AG20443 (cell line): Measurements from ENCODE around the gene FAM13A.
A peak's percentile ranks its signal among the peaks of the same experiment; 100 is the strongest.
"Not testable (repeated sequence)": the region's sequence is repeated elsewhere in the genome, so short reads cannot be mapped to it uniquely, and the experiment has no call there.

ENCODE experiments used
- DNase-seq: peaks from one replicate; pipeline ENCODE4 v3.0.0; 2012; ENCODE audit warnings: low spot score, mixed read lengths

FAM13A gene

DNA sequence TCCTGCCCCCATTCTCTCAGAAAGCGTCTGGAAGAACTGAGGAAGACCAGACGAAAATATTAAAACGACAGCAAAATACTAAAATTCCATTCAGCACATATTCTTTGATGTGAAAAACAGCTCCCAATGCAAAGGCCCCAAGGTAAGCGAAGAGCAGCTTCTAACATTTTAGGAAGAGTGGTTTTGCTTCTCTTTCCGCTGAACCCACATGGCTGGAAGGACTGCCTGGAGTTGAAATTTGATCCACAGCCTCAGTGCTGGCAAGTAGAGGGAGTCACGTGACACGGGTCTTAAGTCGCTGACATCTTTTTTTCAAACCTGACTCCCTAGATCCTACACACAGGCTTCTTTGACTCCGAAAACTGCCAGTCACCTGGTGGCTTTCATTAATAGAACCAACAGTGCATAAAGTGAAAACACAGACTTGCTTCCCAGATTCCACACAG is at the start of gene FAM13A:
FAM13A (minus strand) TSS at position 233 of the 446 bp plus-strand sequence; CDS start at position 12, 221 bp downstream.
- peak; percentile 79 for DNase-seq

DNA sequence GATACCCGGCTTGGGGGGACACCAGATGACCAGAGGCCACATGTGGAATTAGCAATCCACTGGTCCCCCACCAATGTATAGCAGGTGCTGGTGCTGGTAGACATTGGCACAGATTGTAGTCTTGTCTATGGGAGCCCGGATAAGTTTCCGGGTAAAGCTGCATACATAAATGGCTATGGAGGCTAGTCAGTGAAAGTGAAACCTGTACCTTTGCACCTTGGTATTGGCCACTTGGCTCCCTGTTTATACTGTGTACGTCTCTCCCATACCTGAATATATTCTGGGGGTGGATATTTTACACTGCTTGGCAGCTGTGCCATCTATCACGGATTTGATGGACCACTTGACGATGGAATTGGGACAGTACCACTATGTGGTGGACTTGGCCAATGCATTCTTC is 48.7 kb upstream of the FAM13A start:
- no peak for DNase-seq

DNA sequence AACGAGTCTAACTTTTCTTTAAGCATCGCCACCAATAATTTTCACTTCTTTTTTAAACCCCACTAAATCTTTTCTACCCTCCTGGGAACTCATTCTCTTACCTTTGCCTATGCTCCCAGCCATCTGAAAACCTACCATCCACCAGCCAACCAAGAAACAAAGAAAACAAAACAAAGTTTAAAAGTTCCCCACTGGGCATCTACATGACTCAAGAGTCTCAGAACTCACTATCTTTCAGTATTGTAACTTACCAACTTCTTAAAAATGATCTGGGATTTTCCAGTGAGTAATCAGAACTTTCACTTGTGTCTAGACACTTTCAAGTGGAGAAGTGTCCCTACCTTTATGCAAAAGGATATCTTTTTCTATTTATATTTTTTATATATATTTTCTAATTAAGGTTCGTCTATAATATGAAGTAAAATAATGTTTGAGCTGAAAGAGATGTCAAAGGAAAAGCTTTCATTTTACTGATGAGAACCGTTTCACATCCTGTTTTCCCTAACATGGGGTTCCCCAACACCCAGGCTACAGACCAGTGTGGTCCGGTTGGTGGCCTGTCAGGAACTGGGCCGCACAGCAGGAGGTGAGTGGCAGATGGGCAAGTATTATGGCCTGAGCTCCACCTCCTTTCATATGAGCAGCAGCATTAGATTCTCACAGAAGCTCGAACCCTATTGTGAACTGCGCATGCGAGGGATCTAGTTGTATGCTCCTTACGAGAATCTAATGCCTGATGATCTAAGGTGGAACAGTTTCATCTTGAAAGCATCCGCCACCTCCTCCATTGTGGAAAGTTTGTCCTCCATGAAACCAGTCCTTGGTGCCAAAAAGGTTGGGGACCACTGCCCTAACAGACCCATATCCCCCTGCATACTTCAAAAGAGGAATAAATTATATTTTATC is 44.5 kb upstream of the FAM13A start:
- DNase-seq, result no peak

DNA sequence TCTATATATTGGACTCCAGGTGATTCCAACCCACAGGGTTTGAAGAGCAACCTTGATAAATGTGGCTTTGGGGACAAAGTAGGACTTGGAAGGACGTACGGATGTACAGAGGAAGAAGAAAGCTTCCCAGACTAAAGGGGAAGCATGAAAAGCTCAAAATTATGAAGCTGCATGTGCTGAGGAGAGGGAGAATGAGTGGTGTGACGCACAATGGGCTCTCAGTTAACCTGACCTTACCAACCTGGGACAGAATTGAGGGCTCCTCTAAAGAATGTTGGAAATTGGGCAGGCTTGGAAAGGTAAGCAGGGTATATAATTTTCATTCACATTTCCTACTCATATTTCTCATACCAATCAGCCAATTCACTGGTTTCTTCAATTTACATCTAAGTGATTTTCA is 43.9 kb upstream of the FAM13A start:
- DNase-seq, result no peak

DNA sequence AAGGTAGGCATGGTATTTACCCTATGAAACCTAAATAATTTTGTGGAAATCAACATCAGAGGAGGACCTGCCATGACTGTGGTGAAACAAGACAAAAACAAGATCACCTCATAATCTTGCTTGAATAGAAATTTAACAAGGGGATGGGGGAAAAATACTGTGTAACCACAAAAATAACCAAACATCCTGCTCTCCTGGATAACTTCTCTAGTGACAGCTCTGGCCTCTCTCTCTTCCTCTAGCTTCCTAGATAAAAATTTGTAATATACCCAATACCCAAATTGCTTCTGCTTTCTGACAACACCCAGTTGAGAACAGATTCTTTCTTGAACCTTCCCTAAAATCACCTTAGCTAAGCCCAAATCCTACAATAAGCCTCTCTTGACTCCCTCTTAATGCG is 42.5 kb upstream of the FAM13A start:
- DNase-seq, result no peak

DNA sequence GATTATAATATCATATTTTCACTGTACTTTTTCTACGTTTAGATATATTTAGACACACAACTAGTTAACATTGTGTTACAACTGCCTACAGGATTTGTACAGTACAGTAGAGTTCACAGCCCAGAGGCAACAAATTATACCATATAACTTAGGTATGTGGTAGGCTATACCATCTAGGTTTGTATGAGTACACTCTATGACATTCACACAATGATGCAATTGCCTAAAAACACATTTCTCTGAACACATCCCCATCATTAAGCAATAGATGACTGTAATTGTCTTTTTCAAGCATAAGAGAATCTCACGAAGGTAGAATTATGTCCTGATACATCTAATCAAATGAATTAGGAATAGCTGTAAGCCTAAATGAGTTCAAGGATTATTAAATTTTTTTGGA is 42.0 kb upstream of the FAM13A start:
- no peak for DNase-seq

DNA sequence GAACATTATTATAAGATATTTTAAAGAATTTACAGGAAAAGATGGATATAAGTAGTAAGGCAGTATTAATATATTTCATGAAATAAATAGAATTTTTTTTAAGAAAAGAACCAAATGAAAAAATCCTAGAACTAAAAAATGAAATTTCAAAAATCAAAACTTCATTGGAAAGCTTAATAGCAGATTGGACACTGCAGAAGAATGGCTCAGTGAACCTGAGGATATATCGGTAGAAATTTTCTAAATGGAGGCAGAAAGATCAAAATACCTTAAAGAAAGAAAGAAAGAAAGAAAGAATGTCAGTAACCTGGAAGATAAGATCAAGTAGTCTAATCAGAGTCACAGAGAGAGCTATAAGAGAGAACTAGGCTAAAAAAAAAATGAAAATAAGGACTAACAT is 21.3 kb upstream of the FAM13A start:
- DNase-seq, result no peak

DNA sequence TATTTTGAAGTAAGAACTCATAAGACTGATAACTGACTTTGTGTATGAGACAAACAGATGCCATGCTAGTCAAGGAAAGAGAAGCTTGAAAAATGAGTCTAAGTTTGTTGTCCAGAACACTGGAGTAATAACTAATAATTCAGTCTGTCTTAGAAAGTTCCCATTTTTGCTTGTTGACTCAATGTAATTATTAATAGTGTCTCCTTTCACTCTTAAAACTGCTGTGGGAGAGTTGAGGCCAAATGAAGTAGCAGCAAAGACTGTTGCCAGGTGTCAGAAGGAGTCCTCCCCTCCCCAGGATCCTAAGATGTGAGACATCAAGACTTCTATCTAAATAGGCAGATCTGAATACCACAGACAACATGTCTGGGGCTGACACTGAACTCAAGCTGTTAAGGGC is 20.8 kb upstream of the FAM13A start:
- DNase-seq, result no peak

DNA sequence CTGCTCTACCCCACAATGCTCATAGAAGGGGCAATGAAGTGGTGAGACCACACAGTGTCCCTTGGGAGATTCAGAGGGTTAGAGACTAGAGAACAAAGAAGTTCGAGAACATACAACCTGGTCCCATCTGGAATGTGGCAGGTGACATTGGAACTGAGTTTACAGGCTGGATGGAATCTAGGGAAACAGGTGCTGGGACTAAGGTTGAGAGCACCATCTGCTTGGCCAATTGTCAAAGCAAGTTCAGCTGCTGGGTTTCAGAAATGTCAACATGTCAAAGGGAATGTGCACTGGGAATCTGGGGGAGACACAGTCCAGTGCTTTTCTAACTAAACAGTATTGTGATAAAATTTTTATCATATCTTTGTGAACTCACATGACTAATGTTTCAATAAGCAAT is 15.9 kb upstream of the FAM13A start:
- DNase-seq, result no peak

DNA sequence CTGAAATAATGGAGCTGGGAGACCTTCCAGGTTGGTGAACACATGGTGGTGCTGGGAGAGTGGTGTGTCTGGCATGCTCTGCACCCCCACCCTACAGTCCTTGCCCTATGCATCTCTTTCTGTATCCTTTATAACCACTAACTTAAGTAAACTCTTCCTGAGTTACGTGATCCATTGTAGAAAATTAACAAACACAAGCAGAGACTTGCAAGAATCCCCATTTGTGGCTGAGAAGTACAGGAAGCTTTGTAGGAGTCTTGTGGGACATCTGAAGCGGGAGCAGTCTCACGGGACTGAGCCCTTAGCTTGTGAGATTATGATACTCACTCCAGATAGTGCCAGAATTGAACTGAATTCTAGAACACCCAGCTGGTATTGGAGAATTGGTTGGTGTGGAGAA is 14.3 kb upstream of the FAM13A start:
- DNase-seq, result no peak

DNA sequence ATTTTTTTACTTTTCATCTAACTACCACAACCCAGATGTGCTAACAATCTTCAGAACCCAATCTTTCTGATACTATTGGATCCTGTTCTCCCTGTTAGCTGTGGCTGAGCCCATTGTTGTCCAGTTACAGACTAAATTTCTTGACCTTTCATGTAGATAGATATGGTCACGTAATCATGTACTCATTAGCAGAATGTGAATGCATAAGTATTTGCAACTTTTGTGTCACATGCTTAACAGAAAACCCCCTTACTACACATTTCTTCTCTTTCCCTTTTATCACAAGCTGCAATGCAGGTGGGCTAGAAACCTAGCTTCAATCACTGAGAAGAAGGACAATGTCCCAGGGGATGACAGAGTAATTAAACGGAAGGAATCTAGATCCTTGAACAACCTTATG is 13.1 kb upstream of the FAM13A start:
- no peak for DNase-seq

DNA sequence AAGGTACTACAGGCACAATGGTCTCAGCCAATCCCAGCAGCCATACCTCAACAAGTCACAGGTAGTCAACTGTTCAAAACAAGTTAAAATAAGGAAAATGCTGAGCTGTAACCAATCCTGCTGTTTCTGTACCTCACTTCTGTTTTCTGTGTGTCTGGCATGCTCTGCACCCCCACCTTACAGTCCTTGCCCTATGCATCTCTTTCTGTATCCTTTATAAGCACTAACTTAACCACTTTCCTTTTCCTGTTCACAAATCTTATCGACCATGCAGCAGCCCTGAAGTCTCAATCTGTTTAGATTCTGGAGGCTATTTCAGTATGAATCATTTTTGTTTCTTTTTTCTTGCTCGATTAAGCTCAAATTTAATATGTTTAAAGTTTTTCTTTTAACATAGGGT is 12.5 kb upstream of the FAM13A start:
- no peak for DNase-seq

DNA sequence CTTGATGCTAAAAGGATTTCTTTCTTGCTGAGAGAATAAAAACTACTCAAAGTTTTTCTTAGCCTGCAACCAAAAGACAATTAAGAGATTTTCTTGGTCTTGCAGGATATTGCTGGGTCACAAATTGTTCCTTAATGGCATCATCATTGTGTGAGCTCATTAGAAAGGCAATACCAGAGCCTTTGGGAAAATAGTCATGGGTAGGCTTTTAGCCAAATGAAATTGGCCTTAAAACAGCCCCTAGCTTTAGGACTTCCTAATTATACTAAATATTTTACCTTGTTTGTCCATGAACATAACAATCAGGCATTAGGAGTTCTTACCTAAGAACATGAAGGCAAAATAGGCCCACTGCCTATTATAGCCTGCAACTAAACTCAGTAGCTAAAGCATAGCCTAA is 10.4 kb upstream of the FAM13A start:
- peak; percentile 33 for DNase-seq

DNA sequence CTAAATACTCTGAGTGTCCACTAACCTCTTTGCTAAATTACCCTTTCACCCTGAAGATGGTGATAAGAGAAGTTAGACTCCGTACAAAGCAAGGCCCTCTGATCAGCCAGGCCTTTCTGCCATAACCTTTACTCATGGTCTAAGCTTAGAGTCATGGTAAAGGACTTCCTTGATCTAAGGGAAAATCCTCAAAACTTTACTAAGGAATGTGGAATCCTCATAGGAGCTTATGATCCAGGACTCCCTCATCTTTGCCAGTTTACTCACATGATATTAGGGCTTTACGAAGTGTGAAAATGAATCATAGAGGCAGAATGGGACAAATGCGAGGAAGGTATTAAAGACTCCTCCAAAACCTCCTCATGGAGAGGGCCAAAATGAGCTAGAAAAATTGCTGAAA is 7.9 kb upstream of the FAM13A start:
- DNase-seq, result no peak

DNA sequence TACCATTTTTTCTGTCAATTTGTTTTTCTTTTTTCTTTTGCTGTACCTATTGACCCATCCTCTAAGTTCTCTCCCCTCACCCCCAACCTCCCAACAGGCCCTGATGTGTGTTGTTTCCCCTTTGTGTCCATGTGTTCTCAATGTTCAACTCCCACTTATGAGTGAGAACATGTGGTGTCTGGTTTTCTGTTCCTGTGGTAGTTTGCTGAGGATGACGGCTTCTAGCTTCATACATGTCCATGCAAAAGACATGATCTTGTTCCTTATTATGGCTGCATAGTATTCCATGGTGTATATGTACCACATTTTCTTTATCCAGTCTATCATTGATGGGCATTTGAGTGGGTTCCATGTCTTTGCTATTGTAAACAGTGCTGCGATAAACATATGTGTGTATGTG is 859 bp upstream of the FAM13A start:
- not testable (repeated sequence) for DNase-seq

DNA sequence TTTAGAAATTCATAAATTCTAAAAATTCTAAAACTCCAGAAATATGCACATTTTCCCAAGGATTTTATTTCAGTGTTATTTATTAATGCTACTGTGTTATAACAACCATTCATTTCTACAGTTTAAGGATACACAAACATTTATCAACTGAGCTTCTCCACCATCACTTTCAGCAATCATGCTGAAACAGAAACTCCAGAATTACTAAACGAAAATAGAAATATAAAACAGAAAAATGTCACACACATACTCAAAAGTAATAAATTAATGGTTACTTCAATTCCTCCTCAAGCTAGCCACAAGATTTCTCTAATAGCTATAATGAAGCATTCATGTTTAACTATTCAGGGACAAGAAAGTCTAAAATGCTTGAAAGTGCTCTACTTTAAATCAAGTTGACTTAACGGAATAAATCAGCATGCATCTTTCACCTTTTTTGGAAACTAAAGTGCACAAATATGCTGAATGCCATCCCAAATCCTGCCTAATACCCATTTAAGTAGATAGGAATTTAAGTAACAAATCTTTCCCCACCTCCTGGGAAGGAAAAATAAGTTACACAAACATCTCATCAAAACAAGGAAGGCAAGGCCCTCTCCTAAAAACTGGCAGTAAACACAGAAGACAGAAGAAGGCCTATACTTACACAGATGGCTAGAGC is 563 bp downstream of the FAM13A start:
- peak; percentile 20 for DNase-seq

DNA sequence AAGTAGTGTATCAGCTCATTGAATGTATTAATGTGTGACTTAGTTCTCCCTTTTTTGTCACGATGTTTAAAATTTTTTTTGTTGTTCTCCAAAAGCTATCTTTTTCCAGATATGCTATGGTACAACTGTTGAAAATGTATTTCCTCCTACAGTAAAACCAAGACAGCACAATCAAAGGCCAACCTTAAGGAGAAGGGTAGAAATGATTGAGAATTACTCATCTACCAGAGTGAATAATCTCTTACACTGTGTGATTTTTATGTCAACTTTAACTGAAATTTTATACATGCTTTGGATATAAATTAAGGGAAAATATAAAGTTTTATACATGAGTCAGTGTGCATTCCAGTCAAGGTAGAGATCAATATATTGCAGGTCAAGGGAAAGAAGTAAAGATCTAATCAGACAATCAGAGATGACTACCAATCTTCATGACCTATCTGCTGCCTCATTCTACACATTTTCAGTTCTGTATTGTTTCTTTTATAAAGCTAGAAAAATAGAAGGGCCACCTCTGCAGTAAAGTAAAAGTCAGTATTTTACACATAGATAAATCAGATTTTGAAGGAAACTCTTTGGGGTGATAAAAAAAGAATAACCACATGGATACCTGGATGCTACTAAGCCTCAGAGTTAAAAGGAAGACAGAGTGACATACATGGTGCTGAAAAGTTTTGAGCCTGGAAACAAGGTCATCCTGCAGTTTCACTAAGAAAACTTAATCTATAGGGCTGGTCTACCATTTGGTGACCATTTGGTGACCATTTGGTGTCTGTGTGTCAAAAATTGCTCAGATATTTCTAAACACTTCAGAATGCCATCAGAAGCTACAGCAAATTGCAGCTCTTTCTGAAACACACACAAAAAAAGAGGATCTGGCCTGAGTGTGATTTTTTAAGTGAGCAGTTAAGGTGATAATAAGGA is 1.6 kb downstream of the FAM13A start:
- DNase-seq, result no peak

DNA sequence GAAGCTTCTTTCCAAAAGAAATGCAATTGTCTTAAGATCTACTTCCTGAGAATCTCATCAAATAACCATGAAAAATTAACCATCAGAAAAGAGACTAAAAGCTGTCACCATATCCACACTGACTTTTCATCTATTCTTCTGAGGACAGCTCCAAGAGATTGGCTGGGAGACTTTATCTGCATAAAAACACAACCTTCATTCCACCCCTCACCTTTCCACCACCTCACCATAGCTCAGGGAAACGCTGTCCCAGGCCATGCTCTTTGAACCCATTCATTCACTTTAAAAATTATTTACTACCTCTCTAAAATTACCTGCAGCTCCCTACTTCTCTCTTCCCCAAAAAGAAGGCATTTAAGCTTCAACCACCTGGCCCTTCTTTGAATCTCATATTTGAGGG is 2.4 kb downstream of the FAM13A start:
- no peak for DNase-seq

DNA sequence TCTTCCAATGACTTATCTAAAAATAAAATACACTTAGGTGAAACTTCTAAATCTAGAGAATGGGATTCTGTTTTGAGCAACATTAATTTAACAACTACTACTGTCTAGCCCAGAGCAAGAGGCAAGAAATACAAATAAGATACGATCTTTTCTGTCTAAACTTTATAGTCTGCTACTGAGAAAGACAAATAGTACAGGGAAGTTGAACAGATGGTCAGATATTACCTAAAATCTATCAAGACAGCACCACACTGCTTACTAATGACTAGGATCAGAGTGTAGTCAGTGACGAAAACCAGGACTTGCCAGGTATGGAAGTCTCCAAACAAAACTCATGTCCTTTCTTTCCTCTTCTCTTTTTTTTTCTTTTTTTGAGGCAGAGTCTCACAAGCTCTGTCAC is 7.1 kb downstream of the FAM13A start:
- DNase-seq, result no peak

DNA sequence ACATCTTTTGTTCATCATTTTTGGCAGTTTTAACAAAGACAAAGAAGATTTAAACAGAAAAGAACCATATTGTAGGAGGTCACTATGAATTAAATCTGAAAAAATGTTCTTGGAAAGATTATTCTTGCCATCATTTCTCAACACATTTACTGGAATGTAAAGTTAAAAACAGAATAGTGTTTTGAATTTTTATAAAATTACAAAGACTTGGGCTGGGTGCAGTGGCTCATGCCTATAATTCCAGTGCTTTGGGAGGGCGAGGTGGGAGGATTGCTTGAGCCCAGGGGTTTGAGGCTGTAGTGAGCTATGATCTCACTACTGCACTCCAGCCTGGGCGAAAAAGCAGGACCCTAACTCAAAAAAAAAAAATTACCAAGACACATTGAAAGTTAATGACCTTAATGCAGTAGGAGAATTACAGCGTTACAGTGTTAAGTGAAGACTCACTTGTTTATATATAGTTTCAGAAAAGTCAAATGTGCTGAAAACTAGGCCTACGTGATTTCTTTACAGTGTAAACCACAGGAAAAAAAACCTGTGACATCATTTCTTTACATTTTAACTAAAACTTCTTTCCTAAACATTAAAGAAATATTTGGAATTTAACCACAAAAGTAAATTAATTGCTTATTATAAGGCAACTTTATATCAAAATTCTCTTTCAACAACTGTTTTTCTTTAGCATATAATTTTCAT is 7.9 kb downstream of the FAM13A start:
- DNase-seq, result no peak

DNA sequence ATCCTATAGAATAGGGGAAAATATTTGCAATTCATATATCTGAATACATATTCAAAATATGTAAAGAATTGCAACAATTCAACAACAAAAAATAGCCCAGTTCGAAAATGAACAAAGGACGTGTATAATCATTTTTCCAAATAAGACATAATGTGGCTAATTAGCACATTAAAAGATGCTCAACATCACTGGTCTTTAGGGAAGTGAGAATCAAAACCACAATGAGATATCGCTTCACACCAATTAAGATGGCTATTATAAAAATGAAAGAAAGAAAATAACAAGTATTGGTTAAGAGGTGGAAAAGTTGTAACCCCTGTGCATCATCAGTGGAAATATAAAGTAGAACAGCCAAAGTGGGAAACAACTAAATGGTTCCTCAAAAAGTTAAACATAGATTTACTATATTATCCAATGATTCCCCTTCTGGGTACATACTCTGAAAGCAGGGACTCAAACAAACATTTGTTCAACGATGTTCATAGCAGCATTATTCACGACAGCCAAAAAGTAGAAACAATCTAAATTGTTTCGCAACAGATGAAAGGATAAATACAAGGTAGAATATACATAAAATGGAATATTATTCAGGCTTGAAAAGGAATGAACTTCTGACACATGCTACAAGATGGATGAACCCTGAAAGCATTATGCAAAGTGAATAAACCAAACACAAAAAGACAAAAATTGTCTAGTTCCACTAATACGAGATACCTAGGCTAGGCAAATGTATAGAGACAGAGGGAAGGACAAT is 12.7 kb downstream of the FAM13A start:
- DNase-seq, result no peak
